ENCODE results near the gene GADL1.

GADL1 gene

DNA sequence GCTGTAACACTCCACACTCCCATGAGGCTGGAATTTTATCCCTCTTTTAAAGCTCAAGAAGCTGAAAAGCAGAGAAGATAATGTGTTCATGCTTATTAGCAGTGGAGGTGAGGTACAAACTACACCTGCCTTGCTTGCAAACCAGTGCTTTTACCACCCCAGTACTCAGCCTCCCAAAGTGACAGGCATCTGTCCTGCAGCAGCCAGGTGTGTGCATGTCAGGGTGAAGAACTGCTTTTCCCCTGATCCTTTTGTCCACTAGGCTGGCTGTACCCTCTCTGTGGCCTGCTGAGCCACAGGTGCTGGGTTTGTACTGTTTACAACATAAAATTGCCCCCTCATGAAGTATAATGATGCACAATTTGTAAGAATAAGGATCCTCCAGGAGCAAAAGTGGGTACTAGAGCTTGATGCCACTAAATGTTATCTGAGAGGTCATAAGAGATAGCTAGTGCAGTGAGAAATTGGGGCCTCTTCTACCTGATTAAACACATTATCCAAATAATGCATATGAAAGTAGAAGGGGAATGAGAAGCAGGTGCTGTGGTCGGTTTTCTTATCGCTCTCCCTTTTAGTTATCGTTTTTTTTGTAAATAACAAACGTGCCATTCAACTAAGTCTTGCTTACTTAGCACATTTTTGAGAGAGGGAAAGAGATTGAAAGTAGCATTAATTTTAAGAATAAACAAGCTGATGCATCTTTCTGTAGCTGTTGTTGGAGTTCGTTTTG, 39.2 kb upstream of the GADL1 start:
- ATAC-seq = no peak

GRCh38 chr3:30932513-30933098, 38.1 kb upstream of the GADL1 start:
- TF ChIP-seq CREB5 (CRISPR knock-in tag; IDR thresholded peaks at IDR 0.05; ENCODE audit: low read depth) (no peak), SNAI2 (CRISPR knock-in tag; IDR thresholded peaks at IDR 0.05) (no peak), GLIS3 (CRISPR knock-in tag; IDR thresholded peaks at IDR 0.05) (no peak), TOX (CRISPR knock-in tag; IDR thresholded peaks at IDR 0.05; ENCODE audit: borderline replicate concordance) (no peak), PPARA (CRISPR knock-in tag; IDR thresholded peaks at IDR 0.05; ENCODE audit: borderline replicate concordance) (no peak)
- no peak for ATAC-seq

More for the DNA sequence above, 39.2 kb upstream of the GADL1 start:
- TF ChIP-seq SNAI2 (CRISPR knock-in tag; IDR thresholded peaks at IDR 0.05) (no peak), ZFP30 (CRISPR knock-in tag; IDR thresholded peaks at IDR 0.05) (no peak), TCF4 (CRISPR knock-in tag; IDR thresholded peaks at IDR 0.05; ENCODE audit: borderline replicate concordance) (no peak), ZNF8 (CRISPR knock-in tag; IDR thresholded peaks at IDR 0.05) (no peak)
- TF ChIP-seq, protein P1, sequence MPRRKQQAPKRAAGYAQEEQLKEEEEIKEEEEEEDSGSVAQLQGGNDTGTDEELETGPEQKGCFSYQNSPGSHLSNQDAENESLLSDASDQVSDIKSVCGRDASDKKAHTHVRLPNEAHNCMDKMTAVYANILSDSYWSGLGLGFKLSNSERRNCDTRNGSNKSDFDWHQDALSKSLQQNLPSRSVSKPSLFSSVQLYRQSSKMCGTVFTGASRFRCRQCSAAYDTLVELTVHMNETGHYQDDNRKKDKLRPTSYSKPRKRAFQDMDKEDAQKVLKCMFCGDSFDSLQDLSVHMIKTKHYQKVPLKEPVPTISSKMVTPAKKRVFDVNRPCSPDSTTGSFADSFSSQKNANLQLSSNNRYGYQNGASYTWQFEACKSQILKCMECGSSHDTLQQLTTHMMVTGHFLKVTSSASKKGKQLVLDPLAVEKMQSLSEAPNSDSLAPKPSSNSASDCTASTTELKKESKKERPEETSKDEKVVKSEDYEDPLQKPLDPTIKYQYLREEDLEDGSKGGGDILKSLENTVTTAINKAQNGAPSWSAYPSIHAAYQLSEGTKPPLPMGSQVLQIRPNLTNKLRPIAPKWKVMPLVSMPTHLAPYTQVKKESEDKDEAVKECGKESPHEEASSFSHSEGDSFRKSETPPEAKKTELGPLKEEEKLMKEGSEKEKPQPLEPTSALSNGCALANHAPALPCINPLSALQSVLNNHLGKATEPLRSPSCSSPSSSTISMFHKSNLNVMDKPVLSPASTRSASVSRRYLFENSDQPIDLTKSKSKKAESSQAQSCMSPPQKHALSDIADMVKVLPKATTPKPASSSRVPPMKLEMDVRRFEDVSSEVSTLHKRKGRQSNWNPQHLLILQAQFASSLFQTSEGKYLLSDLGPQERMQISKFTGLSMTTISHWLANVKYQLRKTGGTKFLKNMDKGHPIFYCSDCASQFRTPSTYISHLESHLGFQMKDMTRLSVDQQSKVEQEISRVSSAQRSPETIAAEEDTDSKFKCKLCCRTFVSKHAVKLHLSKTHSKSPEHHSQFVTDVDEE (CRISPR knock-in tag; IDR thresholded peaks at IDR 0.05) = no peak

DNA sequence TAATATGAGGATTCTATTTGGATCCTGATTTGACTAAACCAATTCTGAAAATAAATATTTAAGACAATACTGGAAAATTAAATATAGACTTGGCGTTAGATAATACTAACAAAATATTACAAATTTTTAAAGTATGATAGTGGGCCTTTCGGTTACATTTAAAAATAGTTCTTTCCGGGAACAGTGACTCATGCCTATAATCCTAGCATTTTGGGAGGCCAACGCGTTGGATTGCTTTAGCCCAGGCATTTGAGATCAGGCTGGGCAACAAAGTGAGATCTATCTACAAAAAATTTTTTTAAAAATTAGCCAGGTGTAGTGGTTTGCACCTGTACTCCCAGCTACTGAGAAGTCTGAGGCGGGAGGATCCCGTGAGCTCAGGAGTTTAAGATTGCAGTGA, 30.3 kb upstream of the GADL1 start:
- TF ChIP-seq GLIS3 (CRISPR knock-in tag; IDR thresholded peaks at IDR 0.05) = no peak
- no peak for ATAC-seq

- no peak for ATAC-seq
- TF ChIP-seq CSDC2 (CRISPR knock-in tag; IDR thresholded peaks at IDR 0.05) = no peak
- TF ChIP-seq TOX (CRISPR knock-in tag; IDR thresholded peaks at IDR 0.05; ENCODE audit: borderline replicate concordance) = no peak
- TF ChIP-seq ZFP3 (CRISPR knock-in tag; IDR thresholded peaks at IDR 0.05) = no peak
- TF ChIP-seq ZNF565 (CRISPR knock-in tag; conservative IDR thresholded peaks at IDR 0.05; ENCODE audit: low read depth) = no peak
- no peak for TF ChIP-seq ZFP30 (CRISPR knock-in tag; IDR thresholded peaks at IDR 0.05)
- TF ChIP-seq ZC3H10 (CRISPR knock-in tag; IDR thresholded peaks at IDR 0.05) = no peak
- TF ChIP-seq ISL1 (CRISPR knock-in tag; IDR thresholded peaks at IDR 0.05) = no peak
- TF ChIP-seq, protein P1 (CRISPR knock-in tag; IDR thresholded peaks at IDR 0.05) = no peak
- TF ChIP-seq POU6F1 (CRISPR knock-in tag; IDR thresholded peaks at IDR 0.05; ENCODE audit: borderline replicate concordance, low read depth) = no peak
- no peak for TF ChIP-seq BACH2 (CRISPR knock-in tag; IDR thresholded peaks at IDR 0.05; ENCODE audit: borderline replicate concordance)
- TF ChIP-seq SNAI2 (CRISPR knock-in tag; IDR thresholded peaks at IDR 0.05) = no peak
- TF ChIP-seq, protein P2, sequence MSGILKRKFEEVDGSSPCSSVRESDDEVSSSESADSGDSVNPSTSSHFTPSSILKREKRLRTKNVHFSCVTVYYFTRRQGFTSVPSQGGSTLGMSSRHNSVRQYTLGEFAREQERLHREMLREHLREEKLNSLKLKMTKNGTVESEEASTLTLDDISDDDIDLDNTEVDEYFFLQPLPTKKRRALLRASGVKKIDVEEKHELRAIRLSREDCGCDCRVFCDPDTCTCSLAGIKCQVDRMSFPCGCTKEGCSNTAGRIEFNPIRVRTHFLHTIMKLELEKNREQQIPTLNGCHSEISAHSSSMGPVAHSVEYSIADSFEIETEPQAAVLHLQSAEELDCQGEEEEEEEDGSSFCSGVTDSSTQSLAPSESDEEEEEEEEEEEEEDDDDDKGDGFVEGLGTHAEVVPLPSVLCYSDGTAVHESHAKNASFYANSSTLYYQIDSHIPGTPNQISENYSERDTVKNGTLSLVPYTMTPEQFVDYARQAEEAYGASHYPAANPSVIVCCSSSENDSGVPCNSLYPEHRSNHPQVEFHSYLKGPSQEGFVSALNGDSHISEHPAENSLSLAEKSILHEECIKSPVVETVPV (CRISPR knock-in tag; IDR thresholded peaks at IDR 0.05) = no peak
- TF ChIP-seq ZNF70 (CRISPR knock-in tag; IDR thresholded peaks at IDR 0.05) = no peak
- TF ChIP-seq PPARA (CRISPR knock-in tag; IDR thresholded peaks at IDR 0.05; ENCODE audit: borderline replicate concordance) = no peak
- TF ChIP-seq, protein P3, sequence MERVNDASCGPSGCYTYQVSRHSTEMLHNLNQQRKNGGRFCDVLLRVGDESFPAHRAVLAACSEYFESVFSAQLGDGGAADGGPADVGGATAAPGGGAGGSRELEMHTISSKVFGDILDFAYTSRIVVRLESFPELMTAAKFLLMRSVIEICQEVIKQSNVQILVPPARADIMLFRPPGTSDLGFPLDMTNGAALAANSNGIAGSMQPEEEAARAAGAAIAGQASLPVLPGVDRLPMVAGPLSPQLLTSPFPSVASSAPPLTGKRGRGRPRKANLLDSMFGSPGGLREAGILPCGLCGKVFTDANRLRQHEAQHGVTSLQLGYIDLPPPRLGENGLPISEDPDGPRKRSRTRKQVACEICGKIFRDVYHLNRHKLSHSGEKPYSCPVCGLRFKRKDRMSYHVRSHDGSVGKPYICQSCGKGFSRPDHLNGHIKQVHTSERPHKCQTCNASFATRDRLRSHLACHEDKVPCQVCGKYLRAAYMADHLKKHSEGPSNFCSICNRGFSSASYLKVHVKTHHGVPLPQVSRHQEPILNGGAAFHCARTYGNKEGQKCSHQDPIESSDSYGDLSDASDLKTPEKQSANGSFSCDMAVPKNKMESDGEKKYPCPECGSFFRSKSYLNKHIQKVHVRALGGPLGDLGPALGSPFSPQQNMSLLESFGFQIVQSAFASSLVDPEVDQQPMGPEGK (CRISPR knock-in tag; IDR thresholded peaks at IDR 0.05; ENCODE audit: borderline replicate concordance) = no peak
- TF ChIP-seq RARB (CRISPR knock-in tag; IDR thresholded peaks at IDR 0.05) = no peak
These were observed 25.1 kb upstream of the GADL1 start for GRCh38 chr3:30919564-30919963.

Measured in SK-N-SH treated with all-trans-retinoic acid at 6 μM for 48 hours (cell line).